CD4-positive, alpha-beta T cell treated with Interleukin-10 for 1 hour (primary cell): ENCODE results near the gene SF3B1.
"Not testable (repeated sequence)": the region's sequence is repeated elsewhere in the genome, so short reads cannot be mapped to it uniquely, and the experiment has no call there.

Experiments
- DNase-seq: peaks from one replicate; pipeline ENCODE4 v3.0.0-alpha.2; 2020

SF3B1 gene, protein sequence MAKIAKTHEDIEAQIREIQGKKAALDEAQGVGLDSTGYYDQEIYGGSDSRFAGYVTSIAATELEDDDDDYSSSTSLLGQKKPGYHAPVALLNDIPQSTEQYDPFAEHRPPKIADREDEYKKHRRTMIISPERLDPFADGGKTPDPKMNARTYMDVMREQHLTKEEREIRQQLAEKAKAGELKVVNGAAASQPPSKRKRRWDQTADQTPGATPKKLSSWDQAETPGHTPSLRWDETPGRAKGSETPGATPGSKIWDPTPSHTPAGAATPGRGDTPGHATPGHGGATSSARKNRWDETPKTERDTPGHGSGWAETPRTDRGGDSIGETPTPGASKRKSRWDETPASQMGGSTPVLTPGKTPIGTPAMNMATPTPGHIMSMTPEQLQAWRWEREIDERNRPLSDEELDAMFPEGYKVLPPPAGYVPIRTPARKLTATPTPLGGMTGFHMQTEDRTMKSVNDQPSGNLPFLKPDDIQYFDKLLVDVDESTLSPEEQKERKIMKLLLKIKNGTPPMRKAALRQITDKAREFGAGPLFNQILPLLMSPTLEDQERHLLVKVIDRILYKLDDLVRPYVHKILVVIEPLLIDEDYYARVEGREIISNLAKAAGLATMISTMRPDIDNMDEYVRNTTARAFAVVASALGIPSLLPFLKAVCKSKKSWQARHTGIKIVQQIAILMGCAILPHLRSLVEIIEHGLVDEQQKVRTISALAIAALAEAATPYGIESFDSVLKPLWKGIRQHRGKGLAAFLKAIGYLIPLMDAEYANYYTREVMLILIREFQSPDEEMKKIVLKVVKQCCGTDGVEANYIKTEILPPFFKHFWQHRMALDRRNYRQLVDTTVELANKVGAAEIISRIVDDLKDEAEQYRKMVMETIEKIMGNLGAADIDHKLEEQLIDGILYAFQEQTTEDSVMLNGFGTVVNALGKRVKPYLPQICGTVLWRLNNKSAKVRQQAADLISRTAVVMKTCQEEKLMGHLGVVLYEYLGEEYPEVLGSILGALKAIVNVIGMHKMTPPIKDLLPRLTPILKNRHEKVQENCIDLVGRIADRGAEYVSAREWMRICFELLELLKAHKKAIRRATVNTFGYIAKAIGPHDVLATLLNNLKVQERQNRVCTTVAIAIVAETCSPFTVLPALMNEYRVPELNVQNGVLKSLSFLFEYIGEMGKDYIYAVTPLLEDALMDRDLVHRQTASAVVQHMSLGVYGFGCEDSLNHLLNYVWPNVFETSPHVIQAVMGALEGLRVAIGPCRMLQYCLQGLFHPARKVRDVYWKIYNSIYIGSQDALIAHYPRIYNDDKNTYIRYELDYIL

GRCh38 chr2:197434541-197435513, at the start of gene SF3B1:
Gene SF3B1 (minus strand): TSS chr2:197435028. CDS start chr2:197434999, 29 bp downstream.
- DNase-seq = peak; percentile 99

DNA sequence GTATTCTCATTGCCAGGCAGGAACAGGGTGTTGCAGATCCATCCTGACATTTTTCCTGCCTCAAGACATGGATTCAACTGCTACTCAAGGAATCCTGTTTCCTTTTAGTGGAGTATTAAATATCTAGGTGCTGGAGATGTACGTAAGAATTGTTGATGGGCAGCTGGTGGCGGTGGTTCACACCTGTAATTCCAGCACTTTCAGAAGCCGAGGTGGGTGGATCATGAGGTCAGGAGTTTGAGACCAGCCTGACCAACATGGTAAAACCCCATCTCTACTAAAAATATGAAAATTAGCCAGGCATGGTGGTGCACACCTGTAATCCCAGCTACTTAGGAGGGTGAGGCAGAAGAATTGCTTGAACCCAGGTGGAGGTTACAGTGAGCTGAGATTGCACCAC, 49.4 kb upstream of the SF3B1 start:
- DNase-seq = not testable (repeated sequence)

DNA sequence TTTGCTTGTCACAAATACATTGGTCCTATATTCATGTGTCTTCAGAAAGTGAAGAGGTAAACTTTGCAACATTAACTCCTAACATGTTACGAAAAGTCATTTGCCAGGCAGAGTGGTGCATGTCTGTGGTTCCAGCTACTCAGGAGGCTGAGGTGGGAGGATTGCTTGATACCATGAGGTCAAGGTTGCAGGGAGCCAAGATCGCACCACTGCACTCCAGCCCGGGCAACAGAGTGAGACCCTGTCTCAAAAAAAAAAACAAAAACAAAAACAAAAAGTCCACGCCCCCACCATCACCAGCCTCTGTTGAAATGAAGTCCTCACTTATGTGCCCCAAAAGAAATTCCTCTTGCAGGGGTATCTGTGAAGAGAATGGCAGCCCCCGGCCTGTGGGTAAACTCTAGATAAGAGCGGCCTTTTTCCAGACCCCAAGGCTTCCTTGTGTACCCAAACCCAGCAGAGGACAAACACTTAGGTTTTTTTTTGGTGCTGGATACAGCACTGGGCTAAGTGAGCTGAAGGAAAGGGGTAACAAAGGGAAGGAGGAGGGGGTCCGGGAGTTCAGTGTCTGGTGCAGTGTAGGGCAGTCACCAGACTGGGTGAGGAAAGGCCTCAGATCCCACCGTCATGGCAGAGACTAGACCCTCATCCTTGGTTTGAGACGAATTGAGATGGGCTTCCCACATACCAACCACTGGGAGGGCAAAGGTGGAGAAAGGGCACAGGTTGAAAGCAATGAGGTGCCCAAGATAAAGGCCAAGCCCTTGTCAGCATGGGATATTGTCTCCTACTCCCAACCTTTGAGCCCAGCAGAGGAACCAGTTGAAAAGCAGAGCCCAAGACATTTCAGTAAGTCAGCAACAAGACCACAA, 45.6 kb upstream of the SF3B1 start:
- DNase-seq = no peak

DNA sequence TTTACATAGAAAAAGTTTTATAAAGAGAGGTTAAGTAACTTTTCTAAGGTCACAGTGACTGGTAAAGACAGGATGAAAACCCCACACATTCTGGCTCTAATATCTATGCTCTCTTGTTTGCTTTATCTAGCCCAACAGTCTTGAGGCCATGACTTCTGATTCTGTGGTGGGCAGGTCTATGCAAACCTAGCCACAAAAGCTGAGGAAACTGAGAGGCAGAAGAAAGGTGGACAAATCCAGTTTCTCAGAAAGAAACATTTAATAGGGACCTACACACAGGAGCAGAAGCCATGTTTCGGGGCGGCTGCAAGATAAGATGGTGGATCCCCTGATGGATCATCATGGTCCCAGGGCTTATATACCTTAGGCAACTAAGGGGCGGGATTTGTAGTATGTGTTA, 43.0 kb upstream of the SF3B1 start:
- no peak for DNase-seq

GRCh38 chr2:197472166-197472565, 37.3 kb upstream of the SF3B1 start:
- DNase-seq = no peak

DNA sequence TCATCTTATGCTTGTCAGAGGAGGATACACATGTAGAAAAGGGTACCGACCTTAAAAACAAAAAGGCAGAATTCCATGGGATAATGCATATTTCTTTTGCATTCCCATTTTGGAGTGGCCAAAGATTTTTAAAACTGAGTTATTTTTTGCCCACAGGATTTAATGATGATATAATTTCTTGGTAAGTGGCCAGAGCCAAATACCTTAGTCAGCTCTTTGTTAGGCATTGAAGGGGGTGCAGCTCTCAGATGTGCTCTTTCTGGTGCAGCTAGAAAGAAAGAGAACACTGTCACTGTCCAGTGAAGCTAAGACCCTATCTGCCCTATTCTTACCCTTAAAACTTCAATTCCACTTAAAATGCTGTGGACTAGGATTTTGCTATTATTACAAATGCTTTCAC, 29.3 kb upstream of the SF3B1 start:
- no peak for DNase-seq

GRCh38 chr2:197461057-197461456, 26.2 kb upstream of the SF3B1 start:
- no peak for DNase-seq

DNA sequence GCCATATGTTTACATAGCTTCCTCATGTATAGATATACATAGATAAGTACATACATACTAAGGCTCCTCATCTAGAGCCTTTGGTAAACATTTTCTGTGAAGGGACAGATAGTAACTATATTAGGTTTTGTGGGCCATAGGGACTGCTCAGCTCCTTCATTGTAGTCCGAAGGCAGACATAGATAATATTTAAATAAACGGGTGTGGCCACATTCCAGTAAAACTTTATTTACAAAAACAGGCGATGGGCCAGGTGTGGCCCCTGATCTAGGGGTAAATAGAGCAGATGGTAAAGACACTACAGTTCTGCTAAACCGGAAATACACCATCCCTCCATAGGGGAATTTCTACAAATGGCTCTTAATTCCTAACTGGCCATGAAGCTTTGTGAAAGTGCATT, 25.8 kb upstream of the SF3B1 start:
- no peak for DNase-seq

DNA sequence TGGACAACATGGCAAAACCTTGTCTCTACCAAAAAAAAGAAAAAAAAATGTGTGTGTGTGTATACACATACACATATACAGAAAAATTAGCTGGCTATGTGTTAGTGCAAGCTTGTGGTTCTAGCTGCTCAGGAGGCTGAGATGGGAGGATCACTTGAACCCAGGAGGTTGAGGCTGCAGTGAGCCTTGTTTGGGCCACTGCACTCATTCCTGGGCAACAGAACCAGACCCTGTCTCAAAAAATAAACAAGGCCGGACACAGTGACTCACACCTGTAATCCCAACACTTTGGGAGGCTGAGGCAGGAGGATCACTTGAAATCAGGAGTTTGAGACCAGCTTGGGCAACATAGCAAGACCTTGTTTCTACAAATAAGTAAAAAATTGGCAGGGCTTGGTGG, 20.6 kb upstream of the SF3B1 start:
- no peak for DNase-seq

- no peak for DNase-seq
These were observed 20.1 kb upstream of the SF3B1 start for GRCh38 chr2:197454923-197455322.

DNA sequence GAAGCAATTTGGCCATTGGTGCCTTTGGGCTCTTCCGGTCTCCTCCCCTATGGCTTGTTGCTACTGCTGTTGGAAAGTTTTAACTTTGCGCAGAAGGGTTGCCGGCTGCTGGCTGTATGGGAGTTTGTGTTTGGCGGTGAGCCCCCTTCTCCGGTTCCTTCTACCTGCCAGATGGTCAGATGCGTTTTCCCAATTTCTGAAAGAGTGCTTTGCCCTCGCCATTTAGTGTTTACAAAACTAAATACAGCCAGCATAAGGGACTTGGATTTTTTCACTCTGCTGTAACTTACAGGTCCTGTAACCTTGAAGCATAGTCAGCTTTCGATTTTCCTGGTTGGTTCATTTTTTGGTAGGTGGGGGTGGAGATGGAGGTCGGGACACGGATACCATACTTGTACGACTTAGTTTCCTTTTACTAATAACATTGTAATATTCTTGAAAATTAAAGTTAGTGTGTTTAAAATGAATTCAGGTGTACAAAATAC, 19.1 kb upstream of the SF3B1 start:
- no peak for DNase-seq

DNA sequence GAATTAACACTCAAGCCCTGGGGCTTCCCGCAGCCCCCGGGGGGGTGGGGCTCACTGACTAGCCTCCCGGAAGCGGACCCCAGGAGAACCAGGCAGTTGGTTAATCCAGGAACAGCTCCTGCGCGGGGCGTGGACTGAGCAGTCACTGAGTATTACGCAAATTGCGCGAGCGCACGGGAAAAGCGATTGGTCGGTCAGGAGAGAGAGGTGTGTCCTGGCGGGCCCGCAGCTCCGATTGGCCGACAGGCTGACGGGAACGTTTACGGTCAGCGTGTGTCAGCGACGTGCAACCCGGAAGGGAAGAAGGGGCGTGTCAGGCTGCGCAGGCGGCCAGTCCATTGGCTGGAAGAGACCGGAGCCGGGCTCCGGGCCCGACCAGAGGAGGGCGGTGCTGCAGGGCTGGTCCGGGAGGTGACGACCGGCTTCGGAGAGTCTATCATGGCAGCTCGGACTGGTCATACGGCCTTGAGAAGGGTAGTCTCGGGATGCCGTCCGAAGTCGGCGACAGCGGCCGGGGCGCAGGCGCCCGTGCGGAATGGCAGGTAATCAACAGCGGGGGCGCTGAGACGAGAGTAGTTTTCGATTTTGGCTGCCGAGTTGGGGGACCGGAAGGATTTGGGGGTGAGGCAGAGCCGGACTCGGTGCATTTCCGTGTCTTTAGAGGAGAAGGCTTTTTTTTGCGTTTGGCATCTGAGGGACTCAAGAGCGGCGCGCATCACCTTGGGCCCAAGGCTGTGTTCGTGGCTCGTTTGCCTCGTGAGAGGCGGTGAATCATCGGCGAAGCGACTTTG, 18.5 kb upstream of the SF3B1 start, which contains the start of gene COQ10B:
Gene COQ10B, plus strand, starts transcription at position 430 of the 791 bp plus-strand sequence. Its CDS starts 9 bp downstream, at position 439.
- peak; percentile 99 for DNase-seq

DNA sequence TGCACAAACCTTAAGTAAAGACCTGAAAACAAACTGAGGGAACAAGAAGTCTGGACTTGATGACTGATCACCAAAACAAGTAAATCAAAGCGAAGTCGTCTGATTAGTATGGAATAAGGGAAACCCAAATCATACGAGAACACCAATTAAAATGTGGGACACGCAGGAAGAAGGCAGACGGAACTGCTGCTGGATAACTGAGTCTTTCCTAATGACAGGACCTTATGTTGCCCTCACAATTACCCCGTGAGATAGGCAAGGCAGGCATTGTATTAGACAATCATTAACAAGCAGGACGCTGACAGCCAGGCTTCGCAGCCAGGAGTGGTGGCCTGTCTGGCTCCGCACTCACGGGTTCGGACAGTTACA, 17.9 kb upstream of the SF3B1 start:
- no peak for DNase-seq

- DNase-seq = not testable (repeated sequence)
These were observed 16.1 kb upstream of the SF3B1 start for GRCh38 chr2:197450935-197451358.

- no peak for DNase-seq
These were observed 15.6 kb upstream of the SF3B1 start for GRCh38 chr2:197450465-197450864.

GRCh38 chr2:197446844-197447243, 12.0 kb upstream of the SF3B1 start:
- no peak for DNase-seq

DNA sequence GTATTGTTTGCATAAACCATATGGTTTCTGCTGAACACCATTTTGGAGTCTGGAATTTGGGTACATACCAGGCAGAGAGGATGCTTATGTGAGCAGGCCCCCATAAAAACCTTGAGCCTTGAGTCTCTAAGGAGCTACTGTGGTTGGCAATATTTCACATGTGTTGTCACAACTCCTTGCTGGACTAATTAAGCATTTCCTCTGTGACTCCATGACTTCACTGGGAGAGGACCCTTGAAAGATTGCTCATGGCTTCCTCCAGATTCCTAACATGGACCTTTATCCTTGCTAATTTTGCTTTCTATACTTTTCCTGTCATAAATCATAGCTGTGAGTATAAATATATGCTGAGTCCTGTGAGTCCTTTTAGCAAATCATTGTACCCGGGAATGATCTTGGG, 10.9 kb upstream of the SF3B1 start:
- no peak for DNase-seq

DNA sequence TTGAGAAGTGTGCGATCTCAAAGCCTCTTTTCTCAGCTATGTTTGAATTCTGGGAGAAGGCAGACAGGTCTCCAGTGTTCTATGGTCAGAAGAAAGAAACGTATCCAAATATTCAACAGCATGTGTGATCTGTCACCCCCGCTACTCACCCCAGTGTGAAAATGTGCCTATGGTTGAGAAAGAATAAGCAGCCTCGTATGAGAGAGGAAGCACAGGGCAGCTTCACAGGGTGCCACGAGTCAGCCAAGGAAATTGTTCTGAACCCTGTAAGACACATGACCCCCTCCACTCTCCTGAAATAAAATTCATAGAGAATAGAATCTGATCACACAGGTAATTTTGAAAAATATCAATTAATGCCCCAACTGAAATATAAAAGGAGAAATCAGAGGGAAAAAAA, 8.0 kb upstream of the SF3B1 start:
- no peak for DNase-seq

- no peak for DNase-seq
These were observed 2.6 kb upstream of the SF3B1 start for GRCh38 chr2:197437380-197437779.
